ENCODE measurements around the gene SH2B3. TPM values are rescaled to one million over a fixed set of nuclear protein-coding genes. Genes with fewer than 3 reads are reported as not detected.

SH2B3 gene
- total and polyA plus RNA-seq, 2 of the 13 experiments (the other 11 are each of a cell fraction or from before 2014, with no cell fraction given), result 6.8 to 6.9 TPM

- TF ChIP-seq TCF12 (IDR thresholded peaks at IDR 0.05) (no peak), TCF12 (CRISPR knock-in tag; IDR thresholded peaks at IDR 0.05) (0 out of 2 replicates have a peak, but pooled peaks have one; percentile 41), PLRG1 (conservative IDR thresholded peaks at IDR 0.05) (no peak), ZNF703 (CRISPR knock-in tag; IDR thresholded peaks at IDR 0.05; ENCODE audit: borderline replicate concordance) (no peak), MTF2 (CRISPR knock-in tag; IDR thresholded peaks at IDR 0.05; ENCODE audit: borderline replicate concordance) (0 out of 2 replicates have a peak, but pooled peaks have one; percentile 86), MED13 (CRISPR knock-in tag; IDR thresholded peaks at IDR 0.05) (0 out of 2 replicates have a peak, but pooled peaks have one; percentile 33), PAWR (CRISPR knock-in tag; IDR thresholded peaks at IDR 0.05; ENCODE audit: borderline replicate concordance) (no peak), ATF3 (CRISPR knock-in tag; IDR thresholded peaks at IDR 0.05) (peak; percentile 91), CBX5 (CRISPR knock-in tag; IDR thresholded peaks at IDR 0.05; ENCODE audit: borderline replicate concordance) (peak; percentile 26; the same call in 1 of the 2 replicates), ZNF205 (CRISPR knock-in tag; IDR thresholded peaks at IDR 0.05) (no peak), ONECUT2 (CRISPR knock-in tag; IDR thresholded peaks at IDR 0.05) (no peak), HOXD1 (CRISPR knock-in tag; IDR thresholded peaks at IDR 0.05) (0 out of 2 replicates have a peak, but pooled peaks have one; percentile 84), ARID3A (IDR thresholded peaks at IDR 0.05; ENCODE audit: low read depth, low read length) (no peak), GABPB1 (CRISPR knock-in tag; IDR thresholded peaks at IDR 0.05) (peak; percentile 80; the same call in 1 of the 2 replicates), ARID5B (CRISPR knock-in tag; IDR thresholded peaks at IDR 0.05) (peak; percentile 31; the same call in 1 of the 2 replicates), ZNF225 (CRISPR knock-in tag; IDR thresholded peaks at IDR 0.05) (no peak), ZNF713 (CRISPR knock-in tag; IDR thresholded peaks at IDR 0.05) (no peak), RXRB (CRISPR knock-in tag; IDR thresholded peaks at IDR 0.05; ENCODE audit: borderline replicate concordance) (peak; percentile 37; the same call in 1 of the 2 replicates), ZNF510 (CRISPR knock-in tag; IDR thresholded peaks at IDR 0.05; ENCODE audit: low read depth) (peak; percentile 56; the same call in 1 of the 2 replicates)
- TF ChIP-seq, protein P1, sequence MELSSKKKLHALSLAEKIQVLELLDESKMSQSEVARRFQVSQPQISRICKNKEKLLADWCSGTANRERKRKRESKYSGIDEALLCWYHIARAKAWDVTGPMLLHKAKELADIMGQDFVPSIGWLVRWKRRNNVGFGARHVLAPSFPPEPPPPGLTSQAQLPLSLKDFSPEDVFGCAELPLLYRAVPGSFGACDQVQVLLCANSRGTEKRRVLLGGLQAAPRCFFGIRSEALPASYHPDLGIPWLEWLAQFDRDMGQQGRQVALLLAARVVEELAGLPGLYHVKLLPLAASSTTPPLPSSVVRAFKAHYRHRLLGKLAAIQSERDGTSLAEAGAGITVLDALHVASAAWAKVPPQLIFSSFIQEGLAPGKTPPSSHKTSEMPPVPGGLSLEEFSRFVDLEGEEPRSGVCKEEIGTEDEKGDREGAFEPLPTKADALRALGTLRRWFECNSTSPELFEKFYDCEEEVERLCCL (CRISPR knock-in tag; IDR thresholded peaks at IDR 0.05; ENCODE audit: borderline replicate concordance), result no peak
- TF ChIP-seq, protein P2, sequence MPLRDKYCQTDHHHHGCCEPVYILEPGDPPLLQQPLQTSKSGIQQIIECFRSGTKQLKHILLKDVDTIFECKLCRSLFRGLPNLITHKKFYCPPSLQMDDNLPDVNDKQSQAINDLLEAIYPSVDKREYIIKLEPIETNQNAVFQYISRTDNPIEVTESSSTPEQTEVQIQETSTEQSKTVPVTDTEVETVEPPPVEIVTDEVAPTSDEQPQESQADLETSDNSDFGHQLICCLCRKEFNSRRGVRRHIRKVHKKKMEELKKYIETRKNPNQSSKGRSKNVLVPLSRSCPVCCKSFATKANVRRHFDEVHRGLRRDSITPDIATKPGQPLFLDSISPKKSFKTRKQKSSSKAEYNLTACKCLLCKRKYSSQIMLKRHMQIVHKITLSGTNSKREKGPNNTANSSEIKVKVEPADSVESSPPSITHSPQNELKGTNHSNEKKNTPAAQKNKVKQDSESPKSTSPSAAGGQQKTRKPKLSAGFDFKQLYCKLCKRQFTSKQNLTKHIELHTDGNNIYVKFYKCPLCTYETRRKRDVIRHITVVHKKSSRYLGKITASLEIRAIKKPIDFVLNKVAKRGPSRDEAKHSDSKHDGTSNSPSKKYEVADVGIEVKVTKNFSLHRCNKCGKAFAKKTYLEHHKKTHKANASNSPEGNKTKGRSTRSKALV (CRISPR knock-in tag; IDR thresholded peaks at IDR 0.05), result no peak
These were observed 419 bp upstream of the SH2B3 start (continued) for GRCh38 chr12:111405149-111405858.

Data from HepG2 (cell line).